Measurements from ENCODE around the gene NEURL3.
"Not testable (repeated sequence)": the region's sequence is repeated elsewhere in the genome, so short reads cannot be mapped to it uniquely, and the experiment has no call there.

NEURL3 gene

DNA sequence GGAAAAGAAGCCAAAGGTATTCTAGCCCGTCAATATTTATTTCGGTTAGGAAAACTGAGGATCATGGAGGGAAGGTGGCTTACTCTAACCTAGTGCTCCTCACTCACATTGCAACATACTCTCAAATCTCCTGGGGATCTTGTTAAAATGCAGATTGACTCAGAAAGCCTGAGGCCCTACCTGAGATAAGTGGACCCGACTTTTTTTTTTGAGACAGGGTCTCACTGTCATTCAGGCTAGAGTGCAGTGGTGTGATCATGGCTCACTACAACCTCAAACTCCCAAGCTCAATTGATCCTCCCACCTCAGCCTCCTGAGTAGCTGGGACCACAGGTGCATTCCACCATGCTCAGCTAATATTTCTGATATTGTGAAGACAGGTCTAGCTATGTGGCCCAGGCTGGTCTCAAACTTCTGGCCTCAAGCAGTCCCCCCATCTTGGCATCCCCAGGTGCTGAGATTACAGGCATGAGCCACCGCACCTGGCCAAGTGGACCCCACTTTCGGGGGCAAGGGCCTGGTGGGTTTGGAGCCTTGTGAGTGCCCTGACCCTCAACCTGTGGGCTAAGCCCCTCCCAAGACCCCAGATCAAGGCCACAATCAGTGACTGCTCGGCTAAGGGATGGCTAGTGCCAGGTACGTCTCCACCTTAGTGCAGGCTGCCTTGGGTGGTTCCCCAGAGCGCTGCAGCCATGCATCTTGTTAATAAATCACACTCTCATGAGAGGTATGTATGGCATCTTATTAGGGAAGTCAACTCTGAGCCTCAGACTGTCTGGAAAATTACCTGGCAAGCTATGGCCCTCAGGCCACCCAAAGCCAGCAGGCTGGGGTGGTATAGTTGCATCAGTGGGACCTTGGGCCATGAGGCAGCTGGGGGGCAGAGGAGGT is 1.1 kb upstream of the NEURL3 start:
- DNase-seq (ENCODE audit: low spot score), result no peak

DNA sequence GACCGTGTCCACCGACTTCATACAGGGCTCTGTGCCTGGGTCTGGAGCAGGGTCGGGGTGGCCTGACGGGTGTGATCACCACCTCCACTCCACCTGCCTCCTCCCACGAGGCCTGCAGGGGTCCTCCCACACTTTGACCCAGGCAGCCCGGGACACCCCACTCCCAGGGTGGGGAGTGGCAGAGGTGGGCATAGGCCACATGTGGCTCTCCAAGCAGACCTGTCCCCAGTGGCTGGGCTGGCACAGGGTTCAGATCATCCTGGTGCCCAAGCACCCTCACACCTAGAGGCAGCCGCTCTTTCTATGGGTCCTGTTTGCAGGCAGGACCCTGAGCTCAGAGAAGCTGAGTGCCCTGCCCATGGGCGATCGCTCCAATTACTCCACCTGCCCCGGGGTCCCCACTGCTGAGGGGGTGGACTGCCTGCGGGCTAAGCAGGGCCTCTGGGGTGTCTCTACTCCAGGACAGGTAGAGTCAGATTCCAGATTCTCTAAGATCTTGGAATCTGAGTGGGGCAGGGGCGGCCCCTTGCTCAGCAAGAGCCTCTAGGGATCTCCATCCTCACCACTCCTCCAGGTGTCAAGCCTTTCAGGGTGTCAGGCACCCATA is 1.4 kb downstream of the NEURL3 start:
- DNase-seq (ENCODE audit: low spot score), result no peak

DNA sequence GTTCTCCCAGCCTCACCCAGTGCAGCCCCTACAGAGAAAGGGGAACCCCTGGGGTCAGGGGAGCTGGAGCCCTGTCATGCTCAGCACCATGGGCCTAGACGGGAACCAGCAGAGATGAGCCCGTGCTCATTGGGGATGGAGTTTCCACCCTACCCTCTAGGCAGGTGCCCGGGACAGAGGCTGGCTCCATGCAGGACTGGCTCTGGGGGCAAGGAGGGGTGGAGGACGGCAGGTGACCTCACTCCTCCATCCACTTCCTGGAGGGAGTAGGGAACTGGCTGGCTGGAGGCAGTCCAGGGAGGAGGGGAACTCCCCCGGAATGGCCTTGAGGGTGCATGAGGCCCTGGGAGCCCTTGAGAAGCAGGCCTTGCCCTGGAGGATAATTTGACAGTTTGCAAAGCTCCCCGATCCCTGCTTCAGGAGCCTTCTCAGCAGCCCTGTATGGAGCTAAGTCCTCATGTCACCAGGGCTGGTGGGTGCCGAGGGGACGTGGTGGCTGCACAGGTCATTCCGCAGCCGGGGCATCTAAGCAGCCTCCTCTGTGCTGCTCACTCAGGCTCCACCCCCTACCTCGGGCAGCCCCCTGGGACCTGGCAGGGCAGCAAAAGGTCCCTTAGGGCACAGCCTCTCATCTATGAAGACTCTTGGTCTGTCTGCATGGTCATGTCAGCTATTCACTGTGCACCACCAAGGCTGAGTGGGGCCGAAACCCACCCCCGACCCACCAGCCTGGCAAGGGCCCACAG is 2.1 kb downstream of the NEURL3 start:
- no peak for DNase-seq (ENCODE audit: low spot score)

DNA sequence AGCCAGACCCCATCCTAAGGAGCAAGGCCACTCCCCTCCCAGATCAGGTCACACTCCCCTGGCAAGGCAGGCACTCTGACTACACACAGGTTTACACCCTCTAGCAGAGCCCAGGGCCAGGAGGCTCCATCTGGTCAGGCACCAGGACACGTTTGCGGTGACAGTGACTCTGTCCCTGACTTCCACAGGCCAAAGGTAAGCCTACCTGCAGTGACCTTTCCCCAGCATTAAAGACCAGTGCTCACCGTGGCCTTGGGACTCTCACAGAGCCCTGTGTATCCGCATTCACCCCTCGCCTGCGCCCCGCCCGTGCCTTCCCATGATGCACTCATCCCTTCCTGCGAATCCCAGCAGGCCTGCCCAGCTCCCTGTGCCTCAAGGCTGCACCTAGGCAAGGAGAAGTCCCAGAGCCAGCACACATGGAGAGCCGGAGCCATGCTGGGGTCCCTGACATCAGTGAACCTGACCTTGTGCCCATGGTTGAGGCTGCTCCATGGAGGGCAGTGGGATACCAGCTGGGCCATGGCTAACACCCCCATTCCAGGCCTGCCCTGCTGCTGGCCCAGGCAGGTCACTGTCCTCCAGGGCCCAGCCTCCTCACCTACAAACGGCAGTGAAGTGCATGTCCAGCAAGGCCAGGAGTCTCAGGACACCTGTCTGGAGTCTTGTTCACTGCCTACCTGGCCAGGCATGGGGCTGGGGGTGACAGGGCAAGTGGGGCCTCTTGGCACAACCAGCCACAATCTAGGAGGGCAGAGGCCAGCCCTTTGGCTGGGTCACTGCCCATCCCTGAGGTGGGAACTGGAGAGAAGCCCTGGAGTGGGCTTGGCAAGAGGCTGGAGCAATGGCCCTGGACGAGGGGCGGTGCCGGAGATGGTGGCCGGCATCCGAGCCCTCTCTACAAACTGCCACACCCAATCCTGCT is 3.0 kb downstream of the NEURL3 start:
- DNase-seq (ENCODE audit: low spot score), result no peak

DNA sequence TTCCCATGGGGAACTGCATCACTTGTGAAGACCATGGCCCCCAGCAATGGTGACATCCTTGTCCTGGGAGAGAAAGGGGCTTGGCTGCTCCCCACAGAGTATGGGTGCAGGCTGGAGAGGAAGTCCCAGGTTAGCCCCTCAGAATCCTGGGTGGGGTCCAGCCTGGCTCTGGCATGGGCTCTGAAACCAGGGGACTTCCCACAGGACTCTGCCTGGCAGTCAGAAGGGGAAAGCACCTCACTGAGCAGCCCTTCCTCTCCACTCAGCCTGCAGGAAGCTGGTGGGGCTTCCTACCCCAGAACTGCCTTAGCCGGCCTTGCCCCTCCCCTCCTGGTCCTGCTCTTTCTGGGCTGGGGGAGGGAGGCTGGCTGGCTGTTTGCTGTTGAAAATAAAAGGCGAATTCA is 3.7 kb downstream of the NEURL3 start:
- no peak for DNase-seq (ENCODE audit: low spot score)

DNA sequence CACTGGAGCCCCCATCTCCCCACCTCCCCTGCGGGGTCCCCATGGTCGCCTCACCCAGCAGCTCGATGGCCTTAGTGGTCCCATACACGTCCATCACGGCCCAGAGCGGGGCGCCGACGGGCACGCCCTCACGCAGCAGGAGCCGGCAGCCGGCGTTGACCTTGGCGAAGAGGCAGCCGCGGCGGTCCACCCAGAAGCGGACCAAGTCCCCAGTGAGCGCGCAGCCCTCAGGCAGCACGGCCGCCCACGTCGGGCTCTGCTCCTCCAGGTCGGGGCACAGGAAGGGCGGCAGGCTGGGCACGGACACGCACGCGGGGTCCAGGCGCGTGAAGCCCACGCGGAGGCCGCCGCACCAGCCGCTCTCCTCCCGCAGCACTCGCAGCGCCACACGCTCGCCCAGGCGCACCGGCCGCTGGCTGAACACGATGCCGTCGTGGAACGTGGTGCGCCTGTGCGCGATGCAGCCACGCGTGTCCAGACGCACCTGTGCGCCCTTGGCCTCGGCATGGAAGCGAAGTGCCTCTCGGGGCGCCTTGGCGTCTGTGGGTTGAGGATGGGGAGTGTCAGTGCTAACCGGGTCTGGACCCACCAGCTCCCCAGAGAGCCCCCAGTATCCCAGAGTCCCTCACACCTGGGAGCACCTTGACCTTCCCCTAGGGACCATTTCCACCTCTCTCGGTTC is 4.6 kb downstream of the NEURL3 start:
- DNase-seq (ENCODE audit: low spot score), result no peak

DNA sequence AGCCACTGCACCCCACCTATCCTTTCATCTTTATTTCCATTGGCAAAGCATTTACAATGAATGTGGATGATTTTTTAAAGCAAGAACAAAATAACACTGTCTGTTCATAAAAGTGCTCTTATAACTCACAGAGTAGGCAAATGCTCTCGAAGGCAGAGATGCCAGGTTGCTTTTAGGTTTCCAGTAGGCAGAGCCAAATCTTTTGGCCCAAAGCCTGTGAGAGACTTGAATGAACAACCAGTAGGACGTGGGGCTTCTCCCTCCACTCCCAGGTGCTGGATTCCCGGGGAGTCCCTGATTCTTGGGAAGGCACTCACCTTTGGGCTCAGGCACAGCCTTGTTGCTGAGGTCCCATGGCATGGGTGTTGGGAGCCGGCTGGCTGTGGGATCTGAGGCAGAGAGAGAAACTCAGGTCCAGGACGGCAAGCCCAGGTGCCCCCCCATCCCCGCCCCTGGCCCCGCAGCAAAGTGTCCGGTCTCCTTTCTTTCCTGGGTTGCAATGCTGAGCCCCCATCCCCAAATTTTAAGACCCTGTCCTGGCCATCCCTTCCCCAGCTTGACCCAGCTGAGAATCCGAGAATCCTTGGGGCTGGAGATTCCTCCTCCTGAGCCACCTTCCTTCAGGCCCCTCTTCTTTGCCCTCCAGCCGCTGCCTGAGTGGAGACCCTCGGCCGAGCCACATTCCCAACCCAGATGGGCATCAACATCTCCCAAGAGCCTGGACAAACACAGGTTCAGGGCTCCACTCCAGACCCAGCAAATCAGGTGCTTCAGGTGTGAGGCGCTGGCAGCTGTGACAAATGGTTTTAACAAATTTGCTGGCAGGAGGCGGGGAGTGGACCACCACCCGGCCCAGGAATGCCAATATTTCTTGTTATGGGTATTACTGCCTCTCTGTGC is 5.8 kb downstream of the NEURL3 start:
- no peak for DNase-seq (ENCODE audit: low spot score)

DNA sequence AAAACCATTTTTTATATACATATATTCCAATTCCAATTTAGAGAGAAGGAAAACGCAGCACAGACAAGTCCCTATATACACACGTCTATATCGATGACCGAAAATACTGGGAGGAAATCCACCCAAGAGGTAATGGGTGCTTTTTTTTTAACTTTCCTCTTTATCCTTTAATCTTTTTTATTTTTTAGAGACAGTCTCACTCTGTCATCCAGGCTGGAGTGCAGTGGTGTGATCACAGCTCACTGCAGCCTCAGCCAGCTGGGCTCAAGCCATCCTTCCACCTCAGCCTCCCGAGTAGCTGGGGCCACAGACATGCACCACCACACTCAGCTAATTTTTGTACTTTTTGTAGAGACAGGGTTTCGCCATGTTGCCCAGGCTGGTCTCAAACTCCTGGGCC is 6.5 kb downstream of the NEURL3 start:
- DNase-seq (ENCODE audit: low spot score), result not testable (repeated sequence)

DNA sequence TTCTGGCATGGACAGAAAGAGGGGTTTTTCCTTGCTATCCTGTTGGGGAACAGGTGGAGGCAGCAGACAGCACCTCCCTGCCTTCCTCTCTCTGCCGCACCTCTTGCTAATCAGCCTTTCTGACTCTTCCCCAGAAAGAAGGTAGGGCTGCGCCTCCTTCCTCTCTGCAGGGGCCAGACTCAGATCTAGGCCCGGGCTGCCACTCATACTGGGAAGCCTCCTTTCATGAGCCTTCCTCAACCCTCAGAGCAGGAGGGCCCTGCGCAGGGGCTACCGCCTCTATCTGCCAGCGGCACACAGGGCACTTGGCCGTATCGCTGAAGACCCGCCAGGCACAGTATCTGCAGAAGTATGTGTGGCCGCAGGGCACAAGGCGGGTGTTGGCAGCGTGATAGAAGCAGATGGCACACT is 7.1 kb downstream of the NEURL3 start:
- DNase-seq (ENCODE audit: low spot score), result no peak

DNA sequence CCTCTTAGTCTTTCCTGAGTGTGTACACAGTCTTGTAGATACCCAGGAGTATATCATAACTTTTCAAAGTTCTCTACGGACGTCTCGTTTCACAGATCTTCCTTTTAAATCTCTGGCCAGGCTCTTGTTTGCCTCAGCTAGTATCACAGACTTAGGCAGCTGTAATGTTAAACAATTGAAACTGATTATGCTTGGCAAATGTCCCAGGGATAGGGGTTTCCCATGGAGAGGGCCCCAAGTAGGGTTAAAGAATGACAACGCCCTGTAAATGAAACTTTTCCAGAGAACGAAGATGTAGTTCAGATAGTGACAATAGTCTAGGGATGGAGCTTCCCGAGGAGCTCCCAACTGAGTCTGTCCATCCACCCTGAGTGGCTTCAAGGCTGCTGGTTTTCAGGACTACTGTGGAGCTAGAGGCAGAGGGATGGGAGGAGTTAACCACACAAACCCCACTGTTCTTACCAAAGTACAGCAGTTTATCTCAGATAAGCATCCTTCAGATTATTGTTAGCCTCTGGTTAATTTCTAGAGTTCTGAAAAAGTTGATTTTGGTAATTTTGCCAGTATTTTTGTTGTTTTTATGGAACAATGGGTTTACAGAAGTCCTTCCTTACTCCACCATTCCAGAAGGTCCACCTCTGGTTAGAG is 9.1 kb downstream of the NEURL3 start:
- DNase-seq (ENCODE audit: low spot score), result no peak

DNA sequence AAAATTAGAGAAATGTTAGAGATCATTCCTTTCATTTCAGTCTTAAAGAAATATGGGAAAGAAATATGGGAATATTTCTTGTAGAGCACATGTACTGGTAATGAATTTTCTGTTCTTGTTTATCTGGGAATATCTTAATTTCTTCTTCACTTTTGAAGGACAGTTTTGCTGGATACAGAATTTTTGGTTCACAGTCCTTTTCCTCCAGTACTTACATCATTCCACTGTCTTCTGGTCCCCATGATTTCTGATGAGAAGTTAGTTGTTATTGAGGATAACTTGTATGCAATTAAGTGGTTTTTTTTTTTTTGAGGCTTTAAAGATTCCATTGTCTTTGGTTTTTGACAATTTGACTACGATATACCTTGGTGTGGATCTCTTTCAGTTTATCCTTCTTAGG is 11.0 kb downstream of the NEURL3 start:
- DNase-seq (ENCODE audit: low spot score), result no peak

DNA sequence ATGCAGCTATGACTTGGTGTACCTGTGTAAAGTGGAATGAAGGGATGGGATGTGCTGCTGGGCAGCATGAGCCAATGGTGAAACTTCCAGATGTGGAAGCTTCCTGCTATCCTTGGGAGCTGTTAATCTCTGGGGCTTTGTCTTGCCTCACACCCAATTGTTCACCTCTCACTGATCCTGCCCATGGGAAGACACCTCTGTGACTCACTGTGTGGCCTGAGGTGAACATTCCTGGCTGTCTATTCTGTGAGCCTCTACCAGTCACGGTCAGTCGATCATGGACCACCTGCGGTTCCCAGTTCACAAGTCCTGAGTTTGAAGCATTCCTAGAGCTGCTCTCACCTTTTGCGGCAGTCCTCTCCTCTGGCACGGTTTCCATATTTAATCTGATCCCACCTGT is 12.1 kb downstream of the NEURL3 start:
- DNase-seq (ENCODE audit: low spot score), result no peak

DNA sequence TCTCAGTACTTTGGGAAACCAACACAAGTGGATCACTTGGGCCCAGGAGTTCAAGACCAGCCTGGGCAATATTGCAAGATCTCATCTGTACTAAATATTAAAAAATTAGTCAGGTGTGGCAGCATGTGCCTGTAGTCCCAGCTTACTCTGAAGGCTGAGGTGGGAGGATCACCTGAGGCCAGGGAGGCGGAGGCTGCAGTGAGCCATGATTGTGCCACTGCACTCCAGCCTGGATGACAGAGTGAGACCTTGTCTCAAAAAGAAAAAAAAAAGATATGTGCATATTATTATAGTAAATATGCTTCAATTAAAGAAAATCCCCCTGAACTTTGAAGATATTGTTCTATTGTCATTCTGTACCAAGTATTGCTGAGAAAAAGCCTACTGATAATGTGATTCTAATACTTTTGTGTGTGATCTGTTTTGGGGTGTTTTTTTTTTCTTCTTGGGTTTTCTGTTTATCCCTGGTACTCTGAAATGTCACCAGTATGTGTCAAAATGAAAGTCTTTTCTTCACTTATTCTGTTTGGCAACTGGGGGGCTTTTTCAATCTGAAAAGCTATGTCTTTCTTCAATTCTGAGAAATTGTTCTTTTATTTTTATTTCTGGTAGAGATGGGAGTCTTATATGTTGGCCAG is 13.2 kb downstream of the NEURL3 start:
- DNase-seq (ENCODE audit: low spot score), result no peak

DNA sequence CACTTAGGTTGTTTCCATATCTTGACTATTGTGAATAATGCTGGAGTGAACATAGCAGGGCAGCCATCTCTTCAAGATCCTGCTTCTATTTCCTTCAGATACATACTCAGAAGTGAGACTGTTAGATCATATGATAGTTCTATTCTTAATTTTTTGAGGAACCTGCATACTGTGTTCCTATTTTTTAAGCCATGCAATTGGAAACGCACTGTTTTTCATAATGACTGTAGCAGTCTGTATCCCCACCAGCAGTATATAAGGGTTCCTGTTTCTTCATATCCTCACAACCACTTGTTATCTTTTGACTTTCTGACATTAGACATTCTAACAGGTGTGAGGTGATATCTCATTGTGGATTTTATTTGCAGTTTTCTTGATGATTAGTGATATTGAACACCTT is 15.5 kb downstream of the NEURL3 start:
- no peak for DNase-seq (ENCODE audit: low spot score)

DNA sequence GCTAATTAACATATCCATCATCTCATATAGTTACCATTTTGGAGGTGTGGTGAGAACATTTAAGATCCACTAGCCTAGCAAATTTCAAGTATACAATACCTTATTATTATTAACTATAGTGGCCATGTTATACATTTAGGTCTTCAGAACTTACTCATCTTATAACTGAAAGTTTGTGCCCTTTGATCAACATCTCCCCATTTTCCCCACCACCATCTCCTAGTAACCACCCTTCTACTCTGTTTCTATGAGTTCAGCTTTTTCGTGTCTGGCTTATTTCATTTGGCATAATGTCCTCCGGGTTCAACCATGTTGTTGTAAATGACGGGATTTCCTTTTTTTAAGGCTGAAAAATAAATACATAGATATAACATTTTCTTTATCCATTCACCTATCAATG is 15.9 kb downstream of the NEURL3 start:
- no peak for DNase-seq (ENCODE audit: low spot score)

DNA sequence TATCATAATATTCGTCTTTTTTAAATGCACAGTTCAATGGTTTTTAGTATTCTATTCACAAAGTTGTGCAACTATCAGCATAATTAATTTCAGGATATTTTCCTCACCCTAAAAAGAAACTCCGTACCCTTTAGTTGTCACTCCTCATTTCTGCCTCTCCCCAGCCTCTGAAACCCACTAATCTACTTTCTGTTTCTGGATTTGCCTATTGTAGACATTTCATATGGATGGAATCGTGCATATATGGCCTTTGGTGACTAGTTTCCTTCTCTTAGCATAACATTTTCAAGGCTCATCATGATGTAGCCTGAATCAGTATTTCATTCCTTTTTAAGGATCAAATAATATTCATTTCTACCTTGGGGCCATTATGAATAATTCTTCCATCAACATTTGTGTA is 18.5 kb downstream of the NEURL3 start:
- DNase-seq (ENCODE audit: low spot score), result no peak

DNA sequence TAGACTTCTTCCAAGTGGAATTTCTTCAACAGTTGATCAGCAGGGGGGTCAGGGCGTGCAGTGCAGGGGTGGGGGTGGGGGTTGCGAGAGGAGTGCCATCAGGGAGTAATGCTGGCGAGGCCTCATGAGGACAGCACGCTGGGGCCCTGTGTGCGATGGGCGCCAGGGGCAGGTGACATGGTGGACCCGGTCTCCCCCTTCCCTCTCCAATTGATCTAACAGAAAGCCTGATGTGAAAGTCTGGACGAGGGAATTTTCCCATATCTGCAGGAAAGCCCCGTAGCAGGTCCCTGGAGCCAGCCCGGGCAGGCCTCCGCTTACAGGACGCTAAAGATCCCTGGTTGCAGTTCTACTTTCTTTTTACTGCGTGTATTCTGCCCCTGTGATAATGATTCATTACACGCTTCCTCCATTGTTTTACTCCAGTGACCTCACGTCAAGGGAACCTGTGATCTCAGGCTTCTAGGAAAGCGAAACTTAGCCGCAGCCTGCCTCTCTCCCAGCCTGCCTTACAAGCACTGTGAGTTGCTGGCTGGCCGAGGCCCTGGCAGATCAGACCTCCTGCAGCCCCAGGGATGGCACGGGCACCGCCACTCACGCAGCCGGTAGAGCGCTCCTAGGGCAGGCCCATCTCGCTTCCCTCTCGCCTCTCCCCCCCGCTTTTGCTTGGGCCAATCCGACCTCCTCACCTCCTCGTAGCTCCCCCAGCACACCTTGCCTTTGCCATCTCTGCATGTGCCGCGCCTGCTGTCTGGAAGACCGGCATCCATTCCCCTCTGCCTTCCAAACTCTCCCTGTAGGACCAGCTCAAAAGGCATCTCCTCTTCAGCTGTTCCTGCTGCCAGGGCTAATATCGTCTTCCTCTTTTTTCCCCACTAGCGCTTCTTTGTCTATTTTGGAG is 19.2 kb downstream of the NEURL3 start:
- peak; percentile 60 for DNase-seq (ENCODE audit: low spot score)

DNA sequence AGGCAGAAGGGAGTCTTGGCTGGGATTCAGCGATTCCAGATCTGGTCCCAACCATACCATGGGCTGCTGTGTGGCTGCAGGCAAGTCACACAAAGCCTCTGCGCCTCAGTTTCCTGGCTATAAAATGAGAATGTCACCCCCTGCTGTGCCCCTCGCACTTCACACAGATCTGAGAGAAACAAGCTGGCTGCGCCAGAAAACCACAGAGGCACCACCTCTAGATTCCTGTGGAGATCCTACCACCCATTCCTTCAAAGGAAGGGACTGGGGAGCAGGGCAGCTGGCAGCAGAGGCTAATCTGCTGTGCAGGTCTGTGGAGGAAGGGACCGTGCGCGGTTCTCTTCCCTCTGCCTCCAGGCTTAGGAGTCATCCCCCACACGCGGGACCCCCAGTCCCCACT is 19.8 kb downstream of the NEURL3 start:
- DNase-seq (ENCODE audit: low spot score), result no peak

Data from RKO (cell line).